Esophagus squamous epithelium (tissue), 5 donors: Measurements from ENCODE around the gene MYL10. TPM values are rescaled to one million over a fixed set of nuclear protein-coding genes. Genes with fewer than 3 reads are reported as not detected.

Experiments
- DNase-seq: peaks from one replicate; lab custom pipeline; 2025; lab: John Stamatoyannopoulos, UW
- H3K27ac ChIP-seq, 4 donors: fragments of 200-600 bp; sonication (generic); one replicate each; pipeline ENCODE4 v1.5.1; 2016 to 2019; ENCODE audit warnings: mild to moderate bottlenecking in 1 of 4
- H3K27me3 ChIP-seq, 4 donors: fragments of 200-600 bp; sonication (generic); 1 replicate in 3 of 4; 2 replicates in 1 of 4; pipeline versions ENCODE4 v1.5.1 to v1.6.0; 2017 to 2021; ENCODE audit warnings: antibody characterized with exemption in 1 of 4
- H3K36me3 ChIP-seq, 3 donors: fragments of 200-600 bp; sonication (generic); one replicate each; pipeline ENCODE4 v1.5.1; 2016 to 2019
- H3K4me1 ChIP-seq, 3 donors: fragments of 200-600 bp; sonication (generic); one replicate each; pipeline ENCODE4 v1.5.1; 2017 to 2019
- H3K4me3 ChIP-seq, 4 donors: fragments of 200-600 bp; sonication (generic); 1 replicate in 3 of 4; 2 replicates in 1 of 4; pipeline ENCODE4 v1.5.1; 2016 to 2019; ENCODE audit warnings: mild to moderate bottlenecking in 2 of 4, moderate library complexity in 1 of 4
- H3K9me3 ChIP-seq, 3 donors: fragments of 200-600 bp; sonication (generic); one replicate each; pipeline ENCODE4 v1.5.1; 2016 to 2019
- CTCF ChIP-seq, 6 experiments: fragments of 450-650 bp in 4 of 6; fragments of 200-600 bp in 2 of 6; sonication (generic) in 2 of 6; IDR thresholded peaks; one replicate each; pipeline ENCODE4 v1.5.1; 2016 to 2019; ENCODE audit warnings: antibody characterized with exemption in 6 of 6, mild to moderate bottlenecking in 4 of 6, moderate library complexity in 4 of 6
- POLR2A ChIP-seq, 4 donors: fragments of 450-650 bp; IDR thresholded peaks; one replicate each; pipeline ENCODE4 v1.6.1; 2017; ENCODE audit warnings: antibody characterized with exemption in 4 of 4, mild to moderate bottlenecking in 4 of 4, moderate library complexity in 3 of 4
- whole genome bisulfite sequencing, 2 donors: methylation state at CpG; one replicate each; pipeline ENCODE4 v1.1.5; 2018; 5-methylcytosine and 5-hydroxymethylcytosine counted together
- intact Hi-C: fragments of 100-400 bp; cut with DNase I; formaldehyde crosslinking; loops from one replicate; pipeline ENCODE4 v1.15.0; 2022
- total RNA-seq, 4 donors: library from RNA; depleted of rRNA; stranded (reverse); fragments of >200 nt; gene quantifications; one replicate each; pipeline ENCODE4 v1.1.0, GENCODE V29; 2016
- donor health status: DM: yes; HTN: yes; CAD: no.

The MYL10 gene
- total RNA-seq, 4 donors from 2014 or later: not detected

- no peak for DNase-seq
- Histone ChIP-seq H3K36me3 (no peaks in the 10 kb centered on the region), H3K9me3 (no peaks in the 10 kb centered on the region), H3K4me3 (no peak overlapping the region), H3K27me3 (peaks cover 0 to 45% (median 0%) of the 10 kb centered on the region in 4 donors), H3K27ac (no peak overlapping the region), H3K4me1 (peaks cover 0 to 13% (median 0%) of the 10 kb centered on the region in 3 donors)
- 59 to 87% methylated on average over 3 to 4 of the region's 4 CpGs for WGBS, 2 donors
- intact Hi-C loops: no loop called here
- no peak for TF ChIP-seq CTCF (IDR thresholded peaks at IDR 0.05)
- no peak for TF ChIP-seq POLR2A (IDR thresholded peaks at IDR 0.05)
Observed at GRCh38 chr7:101595766-101596537, 33.1 kb downstream of the MYL10 start.

- H3K27me3 ChIP-seq: peaks cover 0 to 43% (median 0%) of the 10 kb centered on the region in 4 donors
- H3K36me3 ChIP-seq: no peaks in the 10 kb centered on the region
- 100% methylated on average over 1 of the region's 1 CpG for WGBS, 2 donors
- no peak overlapping the region for H3K4me3 ChIP-seq
- H3K27ac ChIP-seq: no peak overlapping the region
- no peaks in the 10 kb centered on the region for H3K9me3 ChIP-seq
- peaks cover 0 to 20% (median 0%) of the 10 kb centered on the region in 3 donors for H3K4me1 ChIP-seq
- intact Hi-C loops: no loop called here
- no peak for TF ChIP-seq POLR2A (IDR thresholded peaks at IDR 0.05)
- TF ChIP-seq CTCF (IDR thresholded peaks at IDR 0.05): no peak
- DNase-seq: no peak
Observed at GRCh38 chr7:101595246-101595645, 33.9 kb downstream of the MYL10 start.

- DNase-seq: no peak
- intact Hi-C loops: no loop called here
- 86 to 90% methylated on average over 3 of the region's 3 CpGs for WGBS, 2 donors
- H3K27me3 ChIP-seq: peaks cover 0 to 47% (median 0%) of the 10 kb centered on the region in 4 donors
- H3K27ac ChIP-seq: no peak overlapping the region
- H3K9me3 ChIP-seq: no peaks in the 10 kb centered on the region
- H3K4me3 ChIP-seq: no peak overlapping the region
- TF ChIP-seq POLR2A (IDR thresholded peaks at IDR 0.05): no peak
- TF ChIP-seq CTCF (IDR thresholded peaks at IDR 0.05): no peak
- H3K36me3 ChIP-seq: no peaks in the 10 kb centered on the region
- H3K4me1 ChIP-seq: peaks cover 0 to 22% (median 0%) of the 10 kb centered on the region in 3 donors
Observed at GRCh38 chr7:101594790-101595189, 34.3 kb downstream of the MYL10 start.

GRCh38 chr7:101593556-101593955 lies 35.5 kb downstream of the MYL10 start:
- Histone ChIP-seq H3K27me3 (peaks cover 0 to 49% (median 0%) of the 10 kb centered on the region in 4 donors), H3K4me3 (no peak overlapping the region), H3K36me3 (no peaks in the 10 kb centered on the region), H3K4me1 (peaks cover 0 to 15% (median 0%) of the 10 kb centered on the region in 3 donors), H3K9me3 (no peaks in the 10 kb centered on the region), H3K27ac (no peak overlapping the region)
- WGBS, 2 donors: 81 to 82% methylated on average over 5 of the region's 6 CpGs
- TF ChIP-seq CTCF (IDR thresholded peaks at IDR 0.05) (no peak), POLR2A (IDR thresholded peaks at IDR 0.05) (no peak)
- no peak for DNase-seq
- intact Hi-C loops: no loop called here

GRCh38 chr7:101591504-101591903 lies 37.6 kb downstream of the MYL10 start:
- Histone ChIP-seq H3K4me1 (peaks cover 0 to 11% (median 0%) of the 10 kb centered on the region in 3 donors), H3K36me3 (no peaks in the 10 kb centered on the region), H3K27me3 (peaks cover 0 to 58% (median 0%) of the 10 kb centered on the region in 4 donors), H3K4me3 (no peak overlapping the region), H3K27ac (no peak overlapping the region), H3K9me3 (no peaks in the 10 kb centered on the region)
- no peak for DNase-seq
- no peak for TF ChIP-seq POLR2A (IDR thresholded peaks at IDR 0.05)
- no peak for TF ChIP-seq CTCF (IDR thresholded peaks at IDR 0.05)
- 68 to 85% methylated on average over 2 of the region's 2 CpGs for WGBS, 2 donors
- intact Hi-C loops: no loop called here
